HG02981 (cell line): ENCODE data around the gene ZNF215.
A peak's percentile ranks its signal among the peaks of the same experiment; 100 is the strongest.
"Not testable (repeated sequence)": the region's sequence is repeated elsewhere in the genome, so short reads cannot be mapped to it uniquely, and the experiment has no call there.

ENCODE experiments used
- ATAC-seq: cut with Tn5 transposase; IDR thresholded peaks from one replicate; pipeline ENCODE4 v1.9.1; 2021; ENCODE audit warnings: mild to moderate bottlenecking, moderate library complexity; ENCODE audit not compliant: unreplicated experiment

ZNF215 gene

DNA sequence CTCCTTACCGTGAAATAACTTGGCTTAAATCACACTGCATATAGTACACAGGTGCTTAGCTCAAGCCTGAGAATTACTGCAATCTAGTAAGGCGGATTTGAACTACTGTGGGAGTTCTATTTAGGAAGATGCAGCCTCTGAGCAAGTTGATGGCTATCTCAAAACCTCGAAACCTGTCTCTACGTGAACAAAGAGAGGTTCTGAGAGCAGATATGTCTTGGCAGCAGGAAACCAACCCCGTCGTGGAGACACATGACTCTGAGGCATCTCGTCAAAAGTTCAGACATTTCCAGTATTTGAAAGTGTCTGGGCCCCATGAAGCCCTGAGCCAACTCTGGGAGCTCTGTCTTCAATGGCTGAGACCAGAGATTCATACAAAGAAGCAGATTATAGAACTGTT, 5.9 kb downstream of the ZNF215 start:
- no peak for ATAC-seq

DNA sequence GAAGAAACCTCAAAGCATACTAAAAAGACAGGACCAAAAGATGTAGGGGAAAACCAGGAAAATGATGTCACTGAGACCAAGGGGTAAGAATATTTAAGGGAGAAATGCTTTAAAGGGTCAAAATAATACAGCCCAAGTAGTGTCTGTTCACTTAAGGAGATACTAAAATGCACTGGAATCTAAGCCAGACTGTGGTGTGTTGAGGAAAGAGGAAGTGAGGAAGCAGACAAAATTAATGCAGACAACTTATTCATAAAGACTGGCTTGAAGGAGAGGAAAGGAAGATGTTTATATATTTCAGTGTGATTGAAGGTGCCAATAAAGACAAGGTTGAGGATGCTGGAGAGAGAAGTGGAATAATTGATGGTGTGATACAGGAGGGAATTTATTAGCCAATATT, 15.7 kb downstream of the ZNF215 start:
- ATAC-seq, result no peak

- ATAC-seq, result no peak
These were observed 16.9 kb downstream of the ZNF215 start for GRCh38 chr11:6943131-6943530.

DNA sequence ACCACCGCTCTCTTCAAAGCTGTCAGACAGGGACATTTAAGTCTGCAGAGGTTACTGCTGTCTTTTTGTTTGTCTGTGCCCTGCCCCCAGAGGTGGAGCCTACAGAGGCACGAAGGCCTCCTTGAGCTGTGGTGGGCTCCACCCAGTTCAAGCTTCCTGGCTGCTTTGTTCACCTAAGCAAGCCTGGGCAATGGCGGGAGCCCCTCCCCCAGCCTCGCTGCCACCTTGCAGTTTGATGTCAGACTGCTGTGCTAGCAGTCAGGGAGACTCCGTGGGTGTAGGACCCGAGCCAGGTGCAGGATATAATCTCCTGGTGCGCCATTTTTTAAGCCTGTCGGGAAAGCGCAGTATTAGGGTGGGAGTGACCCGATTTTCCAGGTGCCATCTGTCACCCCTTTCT, 28.0 kb downstream of the ZNF215 start:
- ATAC-seq, result not testable (repeated sequence)

GRCh38 chr11:6962141-6962540, 35.9 kb downstream of the ZNF215 start:
- no peak for ATAC-seq

DNA sequence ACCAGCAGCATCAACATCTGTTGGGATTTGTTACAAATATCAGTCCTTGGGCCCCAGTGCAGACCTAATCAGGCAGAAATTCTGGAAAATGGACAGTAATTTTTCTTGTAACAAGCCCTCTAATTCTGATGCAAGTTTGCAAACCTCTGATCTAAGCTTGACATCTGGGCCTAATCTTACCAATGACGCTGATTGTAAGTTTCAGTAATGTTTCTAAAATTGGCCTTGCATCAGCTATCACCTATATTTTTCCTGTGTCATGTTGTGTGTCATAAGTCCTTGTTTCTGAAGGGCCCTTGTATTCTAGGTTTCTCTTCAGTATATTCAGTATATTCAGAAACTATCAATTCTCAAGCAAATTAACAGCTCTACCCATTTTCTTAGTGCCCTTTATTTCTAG, 36.4 kb downstream of the ZNF215 start:
- ATAC-seq, result peak; percentile 70

DNA sequence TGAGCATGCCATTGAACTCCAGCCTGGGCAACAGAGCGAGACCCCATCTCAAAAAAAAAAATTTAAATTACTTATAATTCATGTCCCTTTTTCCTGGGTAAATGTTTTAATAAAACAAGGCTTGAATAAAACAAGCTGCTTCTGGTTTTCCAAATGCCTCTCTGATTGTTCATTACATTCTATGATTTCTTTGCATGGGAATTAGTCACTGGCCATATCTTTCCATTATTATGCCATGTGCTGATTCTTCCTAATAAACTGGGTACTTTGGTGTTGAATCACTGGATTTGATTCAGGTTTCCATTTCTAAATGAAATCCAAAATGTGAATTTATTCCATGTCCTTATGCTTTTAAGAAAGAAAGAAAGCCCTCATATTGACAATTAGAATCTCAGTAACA, 42.6 kb downstream of the ZNF215 start:
- no peak for ATAC-seq

DNA sequence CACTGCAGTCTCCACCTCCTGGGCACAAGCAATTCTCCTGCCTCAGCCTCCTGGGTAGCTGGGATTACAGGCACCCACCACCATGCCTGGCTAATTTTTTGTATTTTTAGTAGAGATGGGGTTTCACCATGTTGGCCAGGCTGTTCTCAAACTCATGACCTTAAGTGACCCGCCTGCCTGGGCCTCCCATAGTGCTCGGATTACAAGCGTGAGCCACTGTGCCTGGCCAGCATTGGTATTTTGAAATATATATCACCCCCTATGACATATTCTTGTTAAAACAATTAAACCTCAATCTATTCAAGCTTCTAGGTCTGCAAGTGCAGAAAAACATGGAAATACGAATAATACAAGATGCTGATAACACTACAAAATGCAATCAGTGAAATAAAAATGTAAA, 43.6 kb downstream of the ZNF215 start:
- ATAC-seq, result not testable (repeated sequence)

GRCh38 chr11:6979365-6979764, 53.1 kb downstream of the ZNF215 start:
- ATAC-seq, result no peak

DNA sequence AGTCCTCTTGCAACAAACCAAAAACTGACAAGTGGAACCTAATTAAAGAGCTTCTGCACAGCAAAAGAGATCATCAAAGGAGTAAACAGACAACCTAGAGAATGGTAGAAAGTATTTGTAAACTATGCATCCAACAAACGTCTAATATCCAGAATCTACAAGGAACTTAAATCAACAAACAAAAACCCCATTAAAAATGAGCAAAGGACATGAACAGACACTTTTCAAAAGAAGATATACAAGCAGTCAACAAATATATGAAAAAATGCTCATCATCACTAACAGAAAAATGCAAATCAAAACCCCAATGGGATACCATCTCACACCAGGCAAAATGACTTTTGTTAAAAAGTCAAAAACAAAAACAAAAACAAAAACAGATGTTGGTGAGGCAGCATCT, 60.3 kb downstream of the ZNF215 start:
- no peak for ATAC-seq

DNA sequence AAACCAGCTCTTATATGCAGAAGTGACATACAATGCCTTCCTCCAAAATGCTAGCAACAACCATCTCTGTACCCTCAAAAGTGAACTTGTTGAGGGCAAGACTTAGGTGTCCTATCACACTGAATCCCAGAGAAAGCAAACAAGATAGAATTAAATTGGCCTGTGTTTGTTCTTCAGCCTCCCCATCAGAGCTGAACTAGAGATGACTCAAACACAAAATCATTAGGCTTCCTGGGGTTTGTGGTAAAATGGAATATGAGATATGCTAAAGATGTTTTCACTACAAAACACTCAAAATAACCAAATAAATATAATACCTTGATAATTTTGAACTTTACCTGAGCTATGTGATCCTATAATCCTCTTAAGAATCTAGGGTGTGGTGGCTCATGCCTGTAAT, 62.3 kb downstream of the ZNF215 start:
- ATAC-seq, result no peak

DNA sequence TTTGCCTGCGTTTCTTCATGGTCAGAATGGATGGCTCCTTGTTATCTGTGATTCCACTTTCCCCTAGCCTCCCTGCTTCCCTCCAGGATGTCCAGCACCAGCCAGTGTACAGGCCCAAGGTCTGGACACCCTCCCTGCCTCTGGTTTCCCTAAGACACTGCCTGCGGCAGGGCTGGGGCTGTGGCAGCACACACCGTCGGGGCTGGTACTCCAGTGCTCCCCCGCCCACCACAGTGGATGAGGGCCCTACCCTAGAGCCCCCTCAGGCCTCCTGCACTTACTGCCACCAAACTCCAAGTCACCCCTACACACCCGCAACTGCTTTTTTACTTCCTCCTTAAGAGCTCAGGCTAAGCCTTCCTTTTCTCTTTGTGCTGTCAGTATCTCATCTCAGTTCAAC, 65.0 kb downstream of the ZNF215 start:
- ATAC-seq, result no peak

DNA sequence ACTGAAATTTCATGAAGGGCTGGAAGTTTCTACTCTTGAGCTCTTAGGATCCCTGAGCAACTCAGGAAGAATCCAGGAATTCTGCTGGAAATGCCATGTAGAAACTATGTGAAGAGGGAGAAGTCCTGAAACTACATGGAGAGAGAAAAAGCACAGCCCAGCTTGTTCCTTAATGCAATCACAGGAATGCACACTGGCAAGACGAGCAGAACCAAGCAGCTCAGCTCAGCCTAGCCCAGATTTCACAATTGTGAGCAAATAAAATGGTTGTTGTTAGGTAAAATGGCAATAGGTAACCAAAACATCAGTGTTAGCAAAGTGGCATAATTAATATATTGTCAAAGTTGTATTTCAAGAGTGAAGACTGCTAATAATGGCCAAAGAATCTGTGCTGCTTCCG, 65.8 kb downstream of the ZNF215 start:
- no peak for ATAC-seq

DNA sequence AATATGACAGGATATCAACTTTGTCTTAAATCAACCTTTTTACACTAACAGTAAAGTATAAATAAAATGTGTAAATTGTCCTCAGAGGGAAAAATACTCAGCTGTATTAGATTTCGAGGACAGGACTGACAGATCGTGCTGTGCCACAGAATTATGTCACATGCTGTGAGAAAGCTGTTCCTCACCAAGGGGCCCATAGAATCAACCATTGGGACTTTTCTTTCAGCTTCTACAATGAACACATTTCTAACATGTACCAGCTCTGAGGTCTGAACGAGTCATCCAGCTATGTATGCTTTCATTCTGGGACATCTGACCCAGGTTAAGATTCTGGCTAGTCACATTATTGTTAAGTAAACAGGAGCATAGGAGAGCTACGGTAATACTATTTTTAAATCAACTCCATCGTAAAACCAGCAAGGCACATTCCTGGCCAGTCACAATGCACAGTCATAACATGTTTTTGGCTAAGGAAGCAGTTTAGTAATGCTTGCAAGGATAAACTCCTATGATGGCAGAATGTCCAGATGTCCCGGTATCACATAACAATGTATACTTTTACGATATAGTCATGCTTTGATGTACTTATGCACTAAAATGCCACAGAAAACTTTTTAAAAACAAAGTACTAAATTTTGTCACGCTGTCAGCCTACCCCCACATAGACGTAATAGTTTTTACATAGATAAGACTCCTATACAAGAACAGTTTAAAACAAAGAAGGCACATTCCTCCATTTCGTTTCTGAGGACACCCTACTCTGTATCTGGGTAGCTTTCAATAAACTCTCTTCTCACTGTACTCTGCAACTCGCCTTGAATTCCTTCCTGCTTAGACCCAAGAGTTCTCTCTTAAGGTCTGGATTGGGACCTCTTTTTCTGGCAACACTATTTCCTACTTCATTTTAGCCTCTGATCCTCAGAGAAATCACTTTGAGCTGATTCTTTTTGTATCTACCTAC, 66.5 kb downstream of the ZNF215 start:
- ATAC-seq, result no peak

DNA sequence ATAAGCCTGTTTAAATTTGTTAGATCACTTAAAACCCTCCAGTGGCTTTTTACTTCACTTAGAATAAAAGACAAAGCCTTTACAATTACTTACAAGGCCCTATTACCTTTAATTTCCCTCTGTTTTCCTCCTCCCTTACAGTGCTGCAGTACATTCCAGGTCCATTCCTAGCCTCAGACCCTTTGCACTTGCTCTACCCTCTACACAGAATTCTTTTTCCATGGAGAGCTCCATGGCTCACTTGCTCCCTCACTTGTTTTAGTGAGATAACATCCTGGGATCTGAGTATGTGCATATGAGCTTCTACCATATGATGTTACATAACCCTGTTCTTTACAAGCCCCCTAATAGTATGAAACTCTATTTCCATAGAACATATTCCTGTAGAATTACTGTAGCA, 69.5 kb downstream of the ZNF215 start:
- no peak for ATAC-seq

GRCh38 chr11:7004482-7004881, 78.3 kb downstream of the ZNF215 start:
- ATAC-seq, result peak; percentile 69
